IMR-90 (cell line): ENCODE data around the gene CDKAL1. TPM values are rescaled to one million over a fixed set of nuclear protein-coding genes. Genes with fewer than 3 reads are reported as not detected.

ENCODE experiments used
- ATAC-seq: fragments of 200-7000 bp; cut with Tn5 transposase; 2 replicates; pipeline ENCODE4 v1.9.1; 2020; ENCODE audit warnings: low read depth, mild to moderate bottlenecking, moderate library complexity
- BruUV-seq: library from RNA; stranded (reverse); fragments of 400-500 nt; replicated peaks from 2 replicates; lab custom pipeline; 2021; lab: Mats Ljungman, UMichigan
- CTCF ChIA-PET: fragments of 300-600 bp; formaldehyde crosslinking; extraction: SDS; loops from one replicate; lab custom pipeline; 2021; ENCODE audit warnings: antibody characterized with exemption; lab: Yijun Ruan, JAX
- POLR2A ChIA-PET: fragments of 300-600 bp; sonication (Branson Sonifier 250); formaldehyde crosslinking; loops from one replicate; lab custom pipeline; 2022; ENCODE audit warnings: antibody characterized with exemption; ENCODE audit not compliant: unreplicated experiment; lab: Charles Lee
- DNase-seq: peaks from one replicate; pipeline ENCODE4 v3.0.0; 2013
- H2AFZ ChIP-seq: replicated peaks from 2 replicates; pipeline ENCODE3; 2013; ENCODE audit warnings: low read length, mild to moderate bottlenecking; ENCODE audit not compliant: poor library complexity
- H2AK5ac ChIP-seq: 2 replicates; pipeline ENCODE4 v1.6.1; 2013; ENCODE audit warnings: low read depth, low read length, inconsistent platforms
- H2AK9ac ChIP-seq: replicated peaks from 2 replicates; pipeline ENCODE3; 2013; ENCODE audit warnings: mild to moderate bottlenecking, low read depth, low read length, moderate library complexity; ENCODE audit not compliant: poor library complexity
- H2BK120ac ChIP-seq: 2 replicates; pipeline ENCODE4 v1.6.1; 2013; ENCODE audit warnings: low read depth, low read length, inconsistent platforms
- H2BK15ac ChIP-seq: 3 replicates; pipeline ENCODE4 v1.6.1; 2013; ENCODE audit warnings: low read depth, low read length, inconsistent platforms
- H2BK20ac ChIP-seq: 2 replicates; pipeline ENCODE4 v1.6.1; 2013; ENCODE audit warnings: low read depth, mild to moderate bottlenecking, inconsistent platforms, low read length, moderate library complexity
- H2BK5ac ChIP-seq: 2 replicates; pipeline ENCODE4 v1.6.1; 2013; ENCODE audit warnings: mild to moderate bottlenecking, low read depth, low read length, inconsistent platforms; ENCODE audit not compliant: poor library complexity, severe bottlenecking
- H3K14ac ChIP-seq: replicated peaks from 2 replicates; pipeline ENCODE4 v1.6.1; 2013; ENCODE audit warnings: low read depth, low read length, inconsistent platforms
- H3K18ac ChIP-seq: 2 replicates; pipeline ENCODE4 v1.6.1; 2013; ENCODE audit warnings: low read depth, low read length, control low read depth
- H3K23ac ChIP-seq: 2 replicates; pipeline ENCODE4 v1.6.1; 2013; ENCODE audit warnings: low read depth, low read length, inconsistent platforms
- H3K27ac ChIP-seq: 2 replicates; pipeline ENCODE4 v1.5.1; 2013; ENCODE audit warnings: mild to moderate bottlenecking, control low read depth, low read length; ENCODE audit not compliant: insufficient read depth
- H3K27me3 ChIP-seq: 2 replicates; pipeline ENCODE4 v1.6.1; 2013; ENCODE audit warnings: low read length; ENCODE audit not compliant: control insufficient read depth, insufficient read depth
- H3K36me3 ChIP-seq: 2 replicates; pipeline ENCODE4 v1.6.1; 2013; ENCODE audit warnings: low read length, mixed read lengths; ENCODE audit not compliant: control insufficient read depth, insufficient read depth
- H3K4ac ChIP-seq: 2 replicates; pipeline ENCODE4 v1.6.1; 2013; ENCODE audit warnings: low read depth, low read length, inconsistent platforms
- H3K4me1 ChIP-seq: 2 replicates; pipeline ENCODE4 v1.6.1; 2013; ENCODE audit warnings: low read length, mixed read lengths; ENCODE audit not compliant: control insufficient read depth, insufficient read depth
- H3K4me2 ChIP-seq: 2 replicates; pipeline ENCODE4 v1.6.1; 2013; ENCODE audit warnings: low read depth, mild to moderate bottlenecking, control low read depth, low read length, moderate library complexity
- H3K4me3 ChIP-seq: 2 replicates; pipeline ENCODE4 v1.5.1; 2013; ENCODE audit warnings: low read depth, mild to moderate bottlenecking, control low read depth, low read length, moderate library complexity; ENCODE audit not compliant: insufficient read depth
- H3K56ac ChIP-seq: 2 replicates; pipeline ENCODE4 v1.6.1; 2013; ENCODE audit warnings: low read length, inconsistent platforms; ENCODE audit not compliant: insufficient read depth; ENCODE audit errors: extremely low read depth
- H3K79me1 ChIP-seq, 2 experiments: 2 replicates each; pipeline ENCODE4 v1.6.1; 2013; ENCODE audit warnings: low read length in 2 of 2, inconsistent platforms in 1 of 2, low read depth in 1 of 2
- H3K9ac ChIP-seq: 2 replicates; pipeline ENCODE4 v1.6.1; 2013; ENCODE audit warnings: low read depth, low read length, control low read depth
- H3K9me1 ChIP-seq: 2 replicates; pipeline ENCODE4 v1.6.1; 2013; ENCODE audit warnings: low read length, inconsistent platforms; ENCODE audit not compliant: insufficient read depth
- H3K9me3 ChIP-seq: 2 replicates; pipeline ENCODE4 v1.6.1; 2013; ENCODE audit warnings: low read length; ENCODE audit not compliant: control insufficient read depth, insufficient read depth
- H4K20me1 ChIP-seq: 2 replicates; pipeline ENCODE4 v1.6.1; 2013; ENCODE audit warnings: low read length, inconsistent platforms; ENCODE audit not compliant: insufficient read depth
- H4K5ac ChIP-seq: 2 replicates; pipeline ENCODE4 v1.6.1; 2013; ENCODE audit warnings: mild to moderate bottlenecking, low read depth, low read length, control low read depth
- H4K8ac ChIP-seq, 2 experiments: 2 replicates each; pipeline ENCODE4 v1.6.1; 2013; ENCODE audit warnings: low read depth in 2 of 2, low read length in 2 of 2, control low read depth in 1 of 2, inconsistent platforms in 1 of 2
- H4K91ac ChIP-seq: 2 replicates; pipeline ENCODE4 v1.6.1; 2013; ENCODE audit warnings: low read depth, low read length, inconsistent platforms; ENCODE audit not compliant: insufficient read depth
- BHLHE40 ChIP-seq: fragments of 150-350 bp; IDR thresholded peaks from 2 replicates; pipeline ENCODE4 v1.6.1; 2016; ENCODE audit warnings: mild to moderate bottlenecking, low read depth, low read length
- CEBPB ChIP-seq: IDR thresholded peaks from 2 replicates; pipeline ENCODE4 v1.6.1; 2012; ENCODE audit warnings: low read depth, low read length, improper control_type of control experiment
- CHD1 ChIP-seq: IDR thresholded peaks from 2 replicates; pipeline ENCODE4 v1.6.1; 2012; ENCODE audit warnings: low read depth, low read length, improper control_type of control experiment
- CTCF ChIP-seq: conservative IDR thresholded peaks from 2 replicates; pipeline ENCODE4 v1.5.1; 2012; ENCODE audit warnings: mild to moderate bottlenecking, low read depth, low read length, improper control_type of control experiment
- ELK1 ChIP-seq: fragments of 150-350 bp; IDR thresholded peaks from 2 replicates; pipeline ENCODE4 v1.6.1; 2016; ENCODE audit warnings: low read depth, mild to moderate bottlenecking, low read length, moderate library complexity, borderline replicate concordance
- FOS ChIP-seq: fragments of 150-350 bp; IDR thresholded peaks from 2 replicates; pipeline ENCODE4 v1.6.1; 2016; ENCODE audit warnings: low read depth, low read length
- MAFK ChIP-seq: IDR thresholded peaks from 2 replicates; pipeline ENCODE4 v1.6.1; 2012; ENCODE audit warnings: low read depth, low read length, improper control_type of control experiment
- MAZ ChIP-seq: IDR thresholded peaks from 2 replicates; pipeline ENCODE4 v1.6.1; 2012; ENCODE audit warnings: low read depth, mild to moderate bottlenecking, low read length, improper control_type of control experiment, moderate library complexity, borderline replicate concordance
- MXI1 ChIP-seq: IDR thresholded peaks from 2 replicates; pipeline ENCODE4 v1.6.1; 2012; ENCODE audit warnings: low read depth, mild to moderate bottlenecking, low read length, moderate library complexity, borderline replicate concordance
- NFE2L2 ChIP-seq: fragments of 150-350 bp; IDR thresholded peaks from 2 replicates; pipeline ENCODE4 v1.6.1; 2016; ENCODE audit warnings: low read depth, mild to moderate bottlenecking, low read length
- POLR2A ChIP-seq: IDR thresholded peaks from 2 replicates; pipeline ENCODE4 v1.6.1; 2012; ENCODE audit warnings: mild to moderate bottlenecking, low read depth, low read length
- RAD21 ChIP-seq: IDR thresholded peaks from 2 replicates; pipeline ENCODE4 v1.6.1; 2012; ENCODE audit warnings: low read length, improper control_type of control experiment
- RCOR1 ChIP-seq: IDR thresholded peaks from 2 replicates; pipeline ENCODE4 v1.6.1; 2012; ENCODE audit warnings: mild to moderate bottlenecking, low read length, improper control_type of control experiment; ENCODE audit not compliant: insufficient replicate concordance
- RFX5 ChIP-seq: IDR thresholded peaks from 2 replicates; pipeline ENCODE4 v1.8.0; 2012; ENCODE audit warnings: low read depth, mild to moderate bottlenecking, low read length, moderate library complexity
- SMC3 ChIP-seq: fragments of 150-350 bp; IDR thresholded peaks from 2 replicates; pipeline ENCODE4 v1.6.1; 2016; ENCODE audit warnings: low read depth, mild to moderate bottlenecking, antibody characterized with exemption, low read length, moderate library complexity
- USF2 ChIP-seq: fragments of 150-350 bp; IDR thresholded peaks from 2 replicates; pipeline ENCODE4 v1.6.1; 2017; ENCODE audit warnings: mild to moderate bottlenecking, antibody characterized with exemption, low read length, low read depth
- WGBS, 2 experiments: methylation state at CpG; one replicate each; pipeline versions ENCODE4 v1.1.5 to v1.1.7; 2013; ENCODE audit warnings: missing lambda C conversion rate in 2 of 2; ENCODE audit not compliant: insufficient read length in 1 of 2; ENCODE audit errors: extremely low coverage in 2 of 2; 5-methylcytosine and 5-hydroxymethylcytosine counted together
- dilution Hi-C: fragments of 300-500 bp; cut with HindIII; formaldehyde crosslinking; loops from one replicate; pipeline ENCODE4 v1.14.3; 2018; ENCODE audit warnings: low sequenced_read_pairs; ENCODE audit not compliant: unreplicated experiment
- in situ Hi-C: fragments of 300-500 bp; cut with MboI; formaldehyde crosslinking; loops from 3 replicates; pipeline ENCODE4 v1.14.3; 2019; ENCODE audit warnings: low sequenced_read_pairs, inconsistent platforms, mixed read lengths
- intact Hi-C: fragments of 100-400 bp; cut with micrococcal nuclease; formaldehyde crosslinking; loops from 2 replicates; pipeline ENCODE4 v1.10.0; 2022
- polyA plus RNA-seq, 3 experiments: library from polyadenylated mRNA; depleted of rRNA; stranded (reverse); fragments of >200 nt; gene quantifications; 2 replicates each; pipeline ENCODE4 v1.2.3, GENCODE V29; 2012; ENCODE audit warnings: low replicate concordance in 1 of 3
- total RNA-seq: library from RNA; depleted of rRNA; stranded (reverse); fragments of >200 nt; gene quantifications from 2 replicates; pipeline ENCODE4 v1.2.3, GENCODE V29; 2012

Gene CDKAL1
- total and polyA plus RNA-seq, 2 of the 4 experiments (the other 2 are of a cell fraction) = 3.7 to 13.1 TPM

- Histone ChIP-seq H3K14ac (no peak overlapping the region), H2BK5ac (no peak overlapping the region), H2BK120ac (no peak overlapping the region), H3K27me3 (no peaks in the 10 kb centered on the region), H3K36me3 (no peaks in the 10 kb centered on the region), H2BK15ac (no peak overlapping the region), H4K5ac (no peak overlapping the region), H3K79me1 (no peaks in the 10 kb centered on the region), H3K27ac (no peak overlapping the region), H4K20me1 (no peaks in the 10 kb centered on the region), H4K91ac (no peak overlapping the region), H3K9me1 (no peaks in the 10 kb centered on the region), H3K4ac (no peak overlapping the region), H2AFZ (no peak overlapping the region), H2AK9ac (no peak overlapping the region), H3K56ac (no peak overlapping the region), H2AK5ac (no peak overlapping the region), H3K4me2 (no peak overlapping the region), H2BK20ac (no peak overlapping the region), H3K4me1 (peaks cover 5% of the 10 kb centered on the region), H3K23ac (no peak overlapping the region), H3K18ac (peak overlapping the region; percentile 71), H3K9me3 (no peaks in the 10 kb centered on the region), H3K9ac (no peak overlapping the region), H3K4me3 (no peak overlapping the region), H4K8ac (no peak overlapping the region)
- dilution Hi-C loops = no loop called here
- WGBS, 2 experiments = 50% methylated on average over 1 of the region's 4 CpGs; no CpG with 5 or more reads in 1 of the 2 experiments
- in situ Hi-C loops = no loop called here
- TF ChIP-seq USF2 (no peak), BHLHE40 (no peak), CTCF (no peak), RAD21 (no peak), RFX5 (no peak), POLR2A (no peak), ELK1 (no peak), NFE2L2 (no peak), CHD1 (no peak), CEBPB (no peak), RCOR1 (no peak), MAFK (no peak), MXI1 (no peak), SMC3 (no peak), FOS (no peak), MAZ (no peak)
- POLR2A ChIA-PET = no interaction called here
- BruUV-seq = no TSS peak
- intact Hi-C loops = no loop called here
- CTCF ChIA-PET = no interaction called here
- ATAC-seq = peak; percentile 65
- peak; percentile 67 for DNase-seq
Observed at GRCh38 chr6:20919677-20920385, 385.6 kb downstream of the CDKAL1 start.
